RWPE2 (cell line): ENCODE measurements around the gene ARL2BP.
"Not testable (repeated sequence)": the region's sequence is repeated elsewhere in the genome, so short reads cannot be mapped to it uniquely, and the experiment has no call there.

Experiments used
- ATAC-seq: fragments of 200-7000 bp; cut with Tn5 transposase; 3 replicates; pipeline ENCODE4 v1.9.1; 2021; ENCODE audit warnings: low read depth
- DNase-seq: peaks from one replicate; pipeline ENCODE4 v3.0.0-alpha.2; 2020; ENCODE audit warnings: low spot score
- H3K27ac ChIP-seq: fragments of 450-650 bp; 2 replicates; pipeline ENCODE4 v1.5.1; 2017; ENCODE audit warnings: mild to moderate bottlenecking; ENCODE audit not compliant: poor library complexity, severe bottlenecking
- H3K27me3 ChIP-seq: fragments of 250-450 bp; sonication (Bioruptor Pico); 2 replicates; pipeline ENCODE4 v1.5.1; 2021; ENCODE audit warnings: mild to moderate bottlenecking, moderate library complexity; ENCODE audit not compliant: insufficient read depth, poor library complexity, severe bottlenecking
- H3K36me3 ChIP-seq: fragments of 250-450 bp; sonication (Bioruptor Pico); 2 replicates; pipeline ENCODE4 v1.5.1; 2020; ENCODE audit warnings: low read depth, mild to moderate bottlenecking, moderate library complexity
- H3K4me1 ChIP-seq: fragments of 250-450 bp; sonication (Bioruptor Pico); 2 replicates; pipeline ENCODE4 v1.5.1; 2021; ENCODE audit warnings: mild to moderate bottlenecking, moderate library complexity; ENCODE audit not compliant: insufficient read depth, poor library complexity, severe bottlenecking
- H3K4me3 ChIP-seq: fragments of 250-450 bp; sonication (Bioruptor Pico); 2 replicates; pipeline ENCODE4 v1.5.1; 2021; ENCODE audit warnings: mild to moderate bottlenecking, moderate library complexity; ENCODE audit not compliant: severe bottlenecking
- H3K9me3 ChIP-seq: fragments of 250-450 bp; sonication (Bioruptor Pico); 2 replicates; pipeline ENCODE4 v1.5.1; 2021; ENCODE audit warnings: mild to moderate bottlenecking, moderate library complexity; ENCODE audit not compliant: severe bottlenecking
- CTCF ChIP-seq: fragments of 450-650 bp; IDR thresholded peaks from one replicate; pipeline ENCODE4 v1.5.1; 2017; ENCODE audit warnings: mild to moderate bottlenecking, moderate library complexity; ENCODE audit not compliant: poor library complexity, severe bottlenecking

The ARL2BP gene

GRCh38 chr16:57244767-57245471 is at the start of gene ARL2BP:
ARL2BP (plus strand) TSS chr16:57245259; CDS start chr16:57245368, 109 bp downstream.
- Histone ChIP-seq H3K4me3 (peak within 1 kb of the TSS; percentile 69), H3K9me3 (no peaks in the 10 kb centered on the region), H3K36me3 (peaks cover 38% of the 10 kb centered on the region), H3K27me3 (no peaks in the 10 kb centered on the region), H3K4me1 (peaks cover 9% of the 10 kb centered on the region), H3K27ac (peak within 1 kb of the TSS; percentile 48)
- DNase-seq (peak; percentile 99), ATAC-seq (peak; percentile 90)
- TF ChIP-seq CTCF = peak; percentile 53

- no peak for ATAC-seq
- Histone ChIP-seq H3K4me1 (peaks cover 54% of the 10 kb centered on the region), H3K27me3 (no peaks in the 10 kb centered on the region), H3K4me3 (no peak overlapping the region), H3K27ac (peak overlapping the region; percentile 27), H3K36me3 (peaks cover 12% of the 10 kb centered on the region; the same call in 1 of the 2 replicates), H3K9me3 (no peaks in the 10 kb centered on the region)
- DNase-seq = no peak
- no peak for TF ChIP-seq CTCF
Observed at GRCh38 chr16:57196286-57196685, 48.8 kb upstream of the ARL2BP start.

- TF ChIP-seq CTCF = no peak
- Histone ChIP-seq H3K9me3 (no peaks in the 10 kb centered on the region), H3K27ac (peak overlapping the region; percentile 27), H3K4me1 (peaks cover 49% of the 10 kb centered on the region), H3K27me3 (no peaks in the 10 kb centered on the region), H3K4me3 (no peak overlapping the region), H3K36me3 (peaks cover 11% of the 10 kb centered on the region; the same call in 1 of the 2 replicates)
- ATAC-seq (no peak), DNase-seq (no peak)
Observed at GRCh38 chr16:57196753-57197152, 48.3 kb upstream of the ARL2BP start.

- not testable (repeated sequence) for H3K4me3 ChIP-seq, DNase-seq, H3K9me3 ChIP-seq, H3K27ac ChIP-seq, H3K27me3 ChIP-seq, ATAC-seq
- H3K4me1 ChIP-seq = peaks cover 17% of the 10 kb centered on the region
- H3K36me3 ChIP-seq = peaks cover 27% of the 10 kb centered on the region
Observed at GRCh38 chr16:57200321-57200720, 44.7 kb upstream of the ARL2BP start.

- Histone ChIP-seq H3K36me3 (peaks cover 33% of the 10 kb centered on the region), H3K4me1 (peaks cover 15% of the 10 kb centered on the region)
- not testable (repeated sequence) for H3K27ac ChIP-seq, H3K27me3 ChIP-seq, DNase-seq, H3K9me3 ChIP-seq, H3K4me3 ChIP-seq, ATAC-seq
Observed at GRCh38 chr16:57200926-57201325, 44.1 kb upstream of the ARL2BP start.
